PFSK-1 (cell line): ENCODE measurements around the gene EPSTI1.

ENCODE experiments used
- POLR2AphosphoS5 ChIP-seq: IDR thresholded peaks from 2 replicates; pipeline ENCODE4 v1.6.1; 2012; ENCODE audit warnings: low read depth, mild to moderate bottlenecking, control low read depth, low read length, moderate library complexity
- SIN3A ChIP-seq: IDR thresholded peaks from 2 replicates; pipeline ENCODE4 v1.6.1; 2012; ENCODE audit warnings: mild to moderate bottlenecking, low read length, moderate library complexity, borderline replicate concordance; ENCODE audit not compliant: insufficient read depth
- TAF1 ChIP-seq: IDR thresholded peaks from 2 replicates; pipeline ENCODE4 v1.6.1; 2012; ENCODE audit warnings: low read length, control low read depth, borderline replicate concordance; ENCODE audit not compliant: insufficient read depth
- TF ChIP-seq, protein P1 (sequence below), 2 experiments: IDR thresholded peaks; 2 replicates each; pipeline versions ENCODE4 v1.6.1 to v1.8.0; 2011 to 2012; ENCODE audit warnings: low read depth in 2 of 2, low read length in 2 of 2, control low read depth in 1 of 2, inconsistent platforms in 1 of 2, mild to moderate bottlenecking in 1 of 2, moderate library complexity in 1 of 2; ENCODE audit not compliant: insufficient read depth in 1 of 2

DNA sequence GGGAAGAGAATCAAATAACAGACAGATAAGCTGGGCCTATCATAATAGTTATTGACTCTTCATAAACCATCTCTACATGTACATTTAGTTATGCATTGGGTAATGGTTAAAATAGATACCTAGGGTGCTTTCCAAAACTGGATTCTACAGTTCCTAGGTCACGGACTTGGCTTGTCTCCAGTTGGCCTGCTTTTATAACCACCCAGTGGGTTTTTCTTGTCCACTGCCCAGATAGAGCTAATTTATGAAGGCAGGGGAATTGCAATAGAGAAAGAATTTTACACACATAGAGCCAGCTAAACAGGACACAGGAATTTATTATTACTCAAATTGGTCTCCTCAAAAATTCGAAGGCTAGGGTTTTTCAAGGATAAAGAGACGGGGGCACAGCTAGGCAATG lies 113.3 kb downstream of the EPSTI1 start:
- TF ChIP-seq TAF1 (no peak), POLR2AphosphoS5 (no peak), SIN3A (no peak)
- TF ChIP-seq, protein P1, sequence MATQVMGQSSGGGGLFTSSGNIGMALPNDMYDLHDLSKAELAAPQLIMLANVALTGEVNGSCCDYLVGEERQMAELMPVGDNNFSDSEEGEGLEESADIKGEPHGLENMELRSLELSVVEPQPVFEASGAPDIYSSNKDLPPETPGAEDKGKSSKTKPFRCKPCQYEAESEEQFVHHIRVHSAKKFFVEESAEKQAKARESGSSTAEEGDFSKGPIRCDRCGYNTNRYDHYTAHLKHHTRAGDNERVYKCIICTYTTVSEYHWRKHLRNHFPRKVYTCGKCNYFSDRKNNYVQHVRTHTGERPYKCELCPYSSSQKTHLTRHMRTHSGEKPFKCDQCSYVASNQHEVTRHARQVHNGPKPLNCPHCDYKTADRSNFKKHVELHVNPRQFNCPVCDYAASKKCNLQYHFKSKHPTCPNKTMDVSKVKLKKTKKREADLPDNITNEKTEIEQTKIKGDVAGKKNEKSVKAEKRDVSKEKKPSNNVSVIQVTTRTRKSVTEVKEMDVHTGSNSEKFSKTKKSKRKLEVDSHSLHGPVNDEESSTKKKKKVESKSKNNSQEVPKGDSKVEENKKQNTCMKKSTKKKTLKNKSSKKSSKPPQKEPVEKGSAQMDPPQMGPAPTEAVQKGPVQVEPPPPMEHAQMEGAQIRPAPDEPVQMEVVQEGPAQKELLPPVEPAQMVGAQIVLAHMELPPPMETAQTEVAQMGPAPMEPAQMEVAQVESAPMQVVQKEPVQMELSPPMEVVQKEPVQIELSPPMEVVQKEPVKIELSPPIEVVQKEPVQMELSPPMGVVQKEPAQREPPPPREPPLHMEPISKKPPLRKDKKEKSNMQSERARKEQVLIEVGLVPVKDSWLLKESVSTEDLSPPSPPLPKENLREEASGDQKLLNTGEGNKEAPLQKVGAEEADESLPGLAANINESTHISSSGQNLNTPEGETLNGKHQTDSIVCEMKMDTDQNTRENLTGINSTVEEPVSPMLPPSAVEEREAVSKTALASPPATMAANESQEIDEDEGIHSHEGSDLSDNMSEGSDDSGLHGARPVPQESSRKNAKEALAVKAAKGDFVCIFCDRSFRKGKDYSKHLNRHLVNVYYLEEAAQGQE (IDR thresholded peaks at IDR 0.05; ENCODE audit: insufficient read depth in 1 of 2, low read depth in 2 of 2, low read length in 2 of 2): no peak
